GM23338 (cell line): Measurements from ENCODE around the gene RHCG. TPM values are rescaled to one million over a fixed set of nuclear protein-coding genes. Genes with fewer than 3 reads are reported as not detected.

ENCODE experiments used
- ATAC-seq: fragments of 200-7000 bp; cut with Tn5 transposase; 3 replicates; pipeline ENCODE4 v1.9.1; 2020
- DNase-seq: peaks from one replicate; pipeline ENCODE4 v3.0.0-alpha.2; 2015; ENCODE audit warnings: low spot score
- H2AFZ ChIP-seq: fragments of 200-600 bp; sonication (generic); 2 replicates; pipeline ENCODE4 v1.8.0; 2016; ENCODE audit warnings: antibody characterized with exemption, mild to moderate bottlenecking, moderate library complexity
- H3F3A ChIP-seq: fragments of 200-600 bp; sonication (generic); replicated peaks from 2 replicates; pipeline ENCODE4 v1.8.0; 2017; ENCODE audit warnings: antibody characterized with exemption, mixed run types, low read depth
- H3K27ac ChIP-seq: fragments of 200-600 bp; sonication (generic); 2 replicates; pipeline ENCODE4 v1.6.1; 2016; ENCODE audit warnings: low read depth
- H3K27me3 ChIP-seq: fragments of 200-600 bp; sonication (generic); 2 replicates; pipeline ENCODE4 v1.8.0; 2016; ENCODE audit warnings: mild to moderate bottlenecking, mixed run types, moderate library complexity; ENCODE audit not compliant: insufficient read depth
- H3K36me3 ChIP-seq: fragments of 200-600 bp; sonication (generic); 2 replicates; pipeline ENCODE4 v1.8.0; 2016; ENCODE audit warnings: mild to moderate bottlenecking; ENCODE audit not compliant: insufficient read depth
- H3K4me1 ChIP-seq: fragments of 200-600 bp; sonication (generic); 2 replicates; pipeline ENCODE4 v1.8.0; 2016; ENCODE audit warnings: mild to moderate bottlenecking, moderate library complexity; ENCODE audit not compliant: insufficient read depth
- H3K4me2 ChIP-seq: fragments of 200-600 bp; sonication (generic); 2 replicates; pipeline ENCODE4 v1.7.1; 2017; ENCODE audit warnings: mixed run types
- H3K4me3 ChIP-seq: fragments of 200-600 bp; sonication (generic); 2 replicates; pipeline ENCODE4 v1.6.1; 2016; ENCODE audit warnings: mixed run types
- H3K79me2 ChIP-seq: fragments of 200-600 bp; sonication (generic); replicated peaks from 2 replicates; pipeline ENCODE4 v1.8.0; 2017; ENCODE audit warnings: mild to moderate bottlenecking; ENCODE audit not compliant: insufficient read depth
- H3K9me2 ChIP-seq: fragments of 200-600 bp; sonication (generic); 2 replicates; pipeline ENCODE4 v1.8.0; 2017; ENCODE audit not compliant: insufficient read depth
- H4K20me1 ChIP-seq: fragments of 200-600 bp; sonication (generic); replicated peaks from 2 replicates; pipeline ENCODE4 v1.8.0; 2017; ENCODE audit warnings: mild to moderate bottlenecking; ENCODE audit not compliant: insufficient read depth
- H3K27ac Mint-ChIP-seq: 2 replicates; pipeline ENCODE4 v1.8.0; 2020; ENCODE audit warnings: inconsistent platforms, mild to moderate bottlenecking, moderate library complexity, mixed read lengths
- H3K27me3 Mint-ChIP-seq: 3 replicates; pipeline ENCODE4 v1.8.0; 2022; ENCODE audit warnings: low read depth, mild to moderate bottlenecking, moderate library complexity, mixed read lengths, inconsistent platforms; ENCODE audit not compliant: insufficient read depth, poor library complexity
- H3K36me3 Mint-ChIP-seq: 3 replicates; pipeline ENCODE4 v1.8.0; 2021; ENCODE audit warnings: low read depth, mild to moderate bottlenecking, inconsistent platforms, moderate library complexity, mixed read lengths
- H3K4me1 Mint-ChIP-seq: 3 replicates; pipeline ENCODE4 v1.8.0; 2020; ENCODE audit warnings: mild to moderate bottlenecking, inconsistent platforms, mixed read lengths
- H3K4me3 Mint-ChIP-seq: 3 replicates; pipeline ENCODE4 v1.8.0; 2021; ENCODE audit warnings: moderate library complexity, mild to moderate bottlenecking, inconsistent platforms, mixed read lengths
- H3K9me3 Mint-ChIP-seq: 3 replicates; pipeline ENCODE4 v1.8.0; 2020; ENCODE audit warnings: moderate library complexity, mild to moderate bottlenecking, inconsistent platforms, mixed read lengths
- CREB1 ChIP-seq: fragments of 250-450 bp; sonication (Bioruptor Pico); IDR thresholded peaks from 2 replicates; pipeline ENCODE4 v1.5.0; 2020; ENCODE audit warnings: low read depth, mild to moderate bottlenecking, moderate library complexity
- EZH2 ChIP-seq: fragments of 200-600 bp; sonication (generic); IDR thresholded peaks from one replicate; pipeline ENCODE4 v1.8.0; 2017; ENCODE audit warnings: antibody characterized with exemption, mild to moderate bottlenecking, low read depth; ENCODE audit not compliant: unreplicated experiment
- EZH2phosphoT487 ChIP-seq: fragments of 200-600 bp; sonication (generic); IDR thresholded peaks from one replicate; pipeline ENCODE4 v1.8.1; 2018; ENCODE audit warnings: antibody characterized with exemption; ENCODE audit not compliant: unreplicated experiment
- JUNB ChIP-seq: IDR thresholded peaks from one replicate; pipeline ENCODE4 v1.6.1; 2016; ENCODE audit warnings: antibody characterized with exemption; ENCODE audit not compliant: unreplicated experiment
- NANOG ChIP-seq: IDR thresholded peaks from 2 replicates; pipeline ENCODE4 v1.6.1; 2016; ENCODE audit warnings: antibody characterized with exemption, borderline replicate concordance
- POLR2AphosphoS5 ChIP-seq: IDR thresholded peaks from 2 replicates; pipeline ENCODE4 v1.6.1; 2016; ENCODE audit warnings: antibody characterized with exemption, low read depth
- STAT1 ChIP-seq: IDR thresholded peaks from one replicate; pipeline ENCODE4 v1.6.1; 2016; ENCODE audit warnings: antibody characterized with exemption; ENCODE audit not compliant: unreplicated experiment
- ZNF114 ChIP-seq: fragments of 250-450 bp; sonication (Bioruptor Pico); IDR thresholded peaks from 2 replicates; pipeline ENCODE4 v1.5.0; 2020; ENCODE audit warnings: mild to moderate bottlenecking, moderate library complexity
- ZNF331 ChIP-seq: fragments of 250-450 bp; sonication (Bioruptor Pico); IDR thresholded peaks from 2 replicates; pipeline ENCODE4 v1.5.0; 2020; ENCODE audit warnings: low read depth, mild to moderate bottlenecking, moderate library complexity
- polyA plus RNA-seq: library from polyadenylated mRNA; unstranded; fragments of >200 nt; fragmentation: Nextera tagmentation; extraction: Ambion mirVana; gene quantifications from 2 replicates; pipeline ENCODE4 v1.2.1, GENCODE V29; 2016
- total RNA-seq: library from RNA; depleted of rRNA; stranded (reverse); fragments of >200 nt; shearing (Covaris generic); gene quantifications from 2 replicates; pipeline ENCODE4 v1.2.3, GENCODE V29; 2014
- TF ChIP-seq, protein P1 (sequence below): IDR thresholded peaks from 2 replicates; pipeline ENCODE4 v1.6.1; 2016; ENCODE audit warnings: antibody characterized with exemption
- TF ChIP-seq, protein P2 (sequence below): fragments of 250-450 bp; sonication (Bioruptor Pico); IDR thresholded peaks from 2 replicates; pipeline ENCODE4 v1.5.0; 2020; ENCODE audit warnings: mild to moderate bottlenecking, moderate library complexity
- TF ChIP-seq, protein P3 (sequence below), 2 experiments: fragments of 200-600 bp in 1 of 2; sonication (generic) in 1 of 2; conservative IDR thresholded peaks; 2 replicates each; pipeline versions ENCODE4 v1.5.1 to v1.6.1; 2016 to 2017; ENCODE audit warnings: antibody characterized with exemption in 2 of 2, low read depth in 2 of 2, mild to moderate bottlenecking in 2 of 2, moderate library complexity in 1 of 2
- TF ChIP-seq, protein P4 (sequence below): IDR thresholded peaks from one replicate; pipeline ENCODE4 v1.6.1; 2018; ENCODE audit warnings: antibody characterized with exemption; ENCODE audit not compliant: unreplicated experiment

Gene RHCG
- total and polyA plus RNA-seq, 2 experiments from 2014 or later = 0.21 to 0.63 TPM

DNA sequence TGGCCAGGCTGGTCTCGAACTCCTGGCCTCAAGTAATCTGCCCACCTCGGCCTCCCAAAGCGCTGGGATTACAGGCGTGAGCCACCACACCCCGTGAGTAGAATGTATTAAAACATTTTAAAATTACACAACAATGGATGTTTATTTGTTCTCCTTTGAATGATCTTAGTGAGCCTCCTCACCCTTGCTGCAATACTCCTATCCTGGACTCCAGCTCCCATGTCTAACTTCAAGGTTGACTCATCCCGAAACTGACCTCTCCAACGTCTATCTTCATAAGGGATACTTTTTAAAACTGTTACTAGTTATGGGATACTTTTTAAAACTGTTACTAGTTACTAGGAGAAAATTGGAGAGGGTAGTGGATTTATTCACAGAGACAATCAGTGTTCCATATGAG lies 17.8 kb upstream of the RHCG start:
- Histone ChIP-seq H4K20me1 (no peaks in the 10 kb centered on the region), H2AFZ (no peak overlapping the region), H3K36me3 (no peaks in the 10 kb centered on the region), H3F3A (no peaks in the 10 kb centered on the region), H3K4me1 (no peaks in the 10 kb centered on the region), H3K27ac (no peak overlapping the region), H3K4me3 (no peak overlapping the region), H3K27me3 (no peaks in the 10 kb centered on the region), H3K79me2 (no peaks in the 10 kb centered on the region), H3K4me2 (no peak overlapping the region), H3K9me2 (0 out of 2 replicates have a peak, but pooled peaks cover 5% of the 10 kb centered on the region)
- peaks cover 2% of the 10 kb centered on the region for H3K27me3 Mint-ChIP-seq
- ATAC-seq (no peak), DNase-seq (no peak)
- TF ChIP-seq EZH2phosphoT487 (no peak), ZNF114 (CRISPR knock-in tag) (no peak), STAT1 (no peak), POLR2AphosphoS5 (no peak), NANOG (no peak), JUNB (no peak), CREB1 (no peak), EZH2 (no peak), ZNF331 (no peak)
- TF ChIP-seq, protein P1, sequence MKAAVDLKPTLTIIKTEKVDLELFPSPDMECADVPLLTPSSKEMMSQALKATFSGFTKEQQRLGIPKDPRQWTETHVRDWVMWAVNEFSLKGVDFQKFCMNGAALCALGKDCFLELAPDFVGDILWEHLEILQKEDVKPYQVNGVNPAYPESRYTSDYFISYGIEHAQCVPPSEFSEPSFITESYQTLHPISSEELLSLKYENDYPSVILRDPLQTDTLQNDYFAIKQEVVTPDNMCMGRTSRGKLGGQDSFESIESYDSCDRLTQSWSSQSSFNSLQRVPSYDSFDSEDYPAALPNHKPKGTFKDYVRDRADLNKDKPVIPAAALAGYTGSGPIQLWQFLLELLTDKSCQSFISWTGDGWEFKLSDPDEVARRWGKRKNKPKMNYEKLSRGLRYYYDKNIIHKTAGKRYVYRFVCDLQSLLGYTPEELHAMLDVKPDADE = no peak
- TF ChIP-seq, protein P2, sequence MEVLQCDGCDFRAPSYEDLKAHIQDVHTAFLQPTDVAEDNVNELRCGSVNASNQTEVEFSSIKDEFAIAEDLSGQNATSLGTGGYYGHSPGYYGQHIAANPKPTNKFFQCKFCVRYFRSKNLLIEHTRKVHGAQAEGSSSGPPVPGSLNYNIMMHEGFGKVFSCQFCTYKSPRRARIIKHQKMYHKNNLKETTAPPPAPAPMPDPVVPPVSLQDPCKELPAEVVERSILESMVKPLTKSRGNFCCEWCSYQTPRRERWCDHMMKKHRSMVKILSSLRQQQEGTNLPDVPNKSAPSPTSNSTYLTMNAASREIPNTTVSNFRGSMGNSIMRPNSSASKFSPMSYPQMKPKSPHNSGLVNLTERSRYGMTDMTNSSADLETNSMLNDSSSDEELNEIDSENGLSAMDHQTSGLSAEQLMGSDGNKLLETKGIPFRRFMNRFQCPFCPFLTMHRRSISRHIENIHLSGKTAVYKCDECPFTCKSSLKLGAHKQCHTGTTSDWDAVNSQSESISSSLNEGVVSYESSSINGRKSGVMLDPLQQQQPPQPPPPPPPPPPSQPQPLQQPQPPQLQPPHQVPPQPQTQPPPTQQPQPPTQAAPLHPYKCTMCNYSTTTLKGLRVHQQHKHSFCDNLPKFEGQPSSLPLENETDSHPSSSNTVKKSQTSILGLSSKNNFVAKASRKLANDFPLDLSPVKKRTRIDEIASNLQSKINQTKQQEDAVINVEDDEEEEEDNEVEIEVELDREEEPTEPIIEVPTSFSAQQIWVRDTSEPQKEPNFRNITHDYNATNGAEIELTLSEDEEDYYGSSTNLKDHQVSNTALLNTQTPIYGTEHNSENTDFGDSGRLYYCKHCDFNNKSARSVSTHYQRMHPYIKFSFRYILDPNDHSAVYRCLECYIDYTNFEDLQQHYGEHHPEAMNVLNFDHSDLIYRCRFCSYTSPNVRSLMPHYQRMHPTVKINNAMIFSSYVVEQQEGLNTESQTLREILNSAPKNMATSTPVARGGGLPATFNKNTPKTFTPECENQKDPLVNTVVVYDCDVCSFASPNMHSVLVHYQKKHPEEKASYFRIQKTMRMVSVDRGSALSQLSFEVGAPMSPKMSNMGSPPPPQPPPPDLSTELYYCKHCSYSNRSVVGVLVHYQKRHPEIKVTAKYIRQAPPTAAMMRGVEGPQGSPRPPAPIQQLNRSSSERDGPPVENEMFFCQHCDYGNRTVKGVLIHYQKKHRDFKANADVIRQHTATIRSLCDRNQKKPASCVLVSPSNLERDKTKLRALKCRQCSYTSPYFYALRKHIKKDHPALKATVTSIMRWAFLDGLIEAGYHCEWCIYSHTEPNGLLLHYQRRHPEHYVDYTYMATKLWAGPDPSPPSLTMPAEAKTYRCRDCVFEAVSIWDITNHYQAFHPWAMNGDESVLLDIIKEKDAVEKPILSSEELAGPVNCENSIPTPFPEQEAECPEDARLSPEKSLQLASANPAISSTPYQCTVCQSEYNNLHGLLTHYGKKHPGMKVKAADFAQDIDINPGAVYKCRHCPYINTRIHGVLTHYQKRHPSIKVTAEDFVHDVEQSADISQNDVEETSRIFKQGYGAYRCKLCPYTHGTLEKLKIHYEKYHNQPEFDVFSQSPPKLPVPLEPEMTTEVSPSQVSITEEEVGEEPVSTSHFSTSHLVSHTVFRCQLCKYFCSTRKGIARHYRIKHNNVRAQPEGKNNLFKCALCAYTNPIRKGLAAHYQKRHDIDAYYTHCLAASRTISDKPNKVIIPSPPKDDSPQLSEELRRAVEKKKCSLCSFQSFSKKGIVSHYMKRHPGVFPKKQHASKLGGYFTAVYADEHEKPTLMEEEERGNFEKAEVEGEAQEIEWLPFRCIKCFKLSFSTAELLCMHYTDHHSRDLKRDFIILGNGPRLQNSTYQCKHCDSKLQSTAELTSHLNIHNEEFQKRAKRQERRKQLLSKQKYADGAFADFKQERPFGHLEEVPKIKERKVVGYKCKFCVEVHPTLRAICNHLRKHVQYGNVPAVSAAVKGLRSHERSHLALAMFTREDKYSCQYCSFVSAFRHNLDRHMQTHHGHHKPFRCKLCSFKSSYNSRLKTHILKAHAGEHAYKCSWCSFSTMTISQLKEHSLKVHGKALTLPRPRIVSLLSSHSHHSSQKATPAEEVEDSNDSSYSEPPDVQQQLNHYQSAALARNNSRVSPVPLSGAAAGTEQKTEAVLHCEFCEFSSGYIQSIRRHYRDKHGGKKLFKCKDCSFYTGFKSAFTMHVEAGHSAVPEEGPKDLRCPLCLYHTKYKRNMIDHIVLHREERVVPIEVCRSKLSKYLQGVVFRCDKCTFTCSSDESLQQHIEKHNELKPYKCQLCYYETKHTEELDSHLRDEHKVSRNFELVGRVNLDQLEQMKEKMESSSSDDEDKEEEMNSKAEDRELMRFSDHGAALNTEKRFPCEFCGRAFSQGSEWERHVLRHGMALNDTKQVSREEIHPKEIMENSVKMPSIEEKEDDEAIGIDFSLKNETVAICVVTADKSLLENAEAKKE (CRISPR knock-in tag) = no peak
- TF ChIP-seq, protein P3, sequence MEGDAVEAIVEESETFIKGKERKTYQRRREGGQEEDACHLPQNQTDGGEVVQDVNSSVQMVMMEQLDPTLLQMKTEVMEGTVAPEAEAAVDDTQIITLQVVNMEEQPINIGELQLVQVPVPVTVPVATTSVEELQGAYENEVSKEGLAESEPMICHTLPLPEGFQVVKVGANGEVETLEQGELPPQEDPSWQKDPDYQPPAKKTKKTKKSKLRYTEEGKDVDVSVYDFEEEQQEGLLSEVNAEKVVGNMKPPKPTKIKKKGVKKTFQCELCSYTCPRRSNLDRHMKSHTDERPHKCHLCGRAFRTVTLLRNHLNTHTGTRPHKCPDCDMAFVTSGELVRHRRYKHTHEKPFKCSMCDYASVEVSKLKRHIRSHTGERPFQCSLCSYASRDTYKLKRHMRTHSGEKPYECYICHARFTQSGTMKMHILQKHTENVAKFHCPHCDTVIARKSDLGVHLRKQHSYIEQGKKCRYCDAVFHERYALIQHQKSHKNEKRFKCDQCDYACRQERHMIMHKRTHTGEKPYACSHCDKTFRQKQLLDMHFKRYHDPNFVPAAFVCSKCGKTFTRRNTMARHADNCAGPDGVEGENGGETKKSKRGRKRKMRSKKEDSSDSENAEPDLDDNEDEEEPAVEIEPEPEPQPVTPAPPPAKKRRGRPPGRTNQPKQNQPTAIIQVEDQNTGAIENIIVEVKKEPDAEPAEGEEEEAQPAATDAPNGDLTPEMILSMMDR (conservative IDR thresholded peaks at IDR 0.05; ENCODE audit: low read depth in 2 of 2) = no peak
- TF ChIP-seq, protein P4, sequence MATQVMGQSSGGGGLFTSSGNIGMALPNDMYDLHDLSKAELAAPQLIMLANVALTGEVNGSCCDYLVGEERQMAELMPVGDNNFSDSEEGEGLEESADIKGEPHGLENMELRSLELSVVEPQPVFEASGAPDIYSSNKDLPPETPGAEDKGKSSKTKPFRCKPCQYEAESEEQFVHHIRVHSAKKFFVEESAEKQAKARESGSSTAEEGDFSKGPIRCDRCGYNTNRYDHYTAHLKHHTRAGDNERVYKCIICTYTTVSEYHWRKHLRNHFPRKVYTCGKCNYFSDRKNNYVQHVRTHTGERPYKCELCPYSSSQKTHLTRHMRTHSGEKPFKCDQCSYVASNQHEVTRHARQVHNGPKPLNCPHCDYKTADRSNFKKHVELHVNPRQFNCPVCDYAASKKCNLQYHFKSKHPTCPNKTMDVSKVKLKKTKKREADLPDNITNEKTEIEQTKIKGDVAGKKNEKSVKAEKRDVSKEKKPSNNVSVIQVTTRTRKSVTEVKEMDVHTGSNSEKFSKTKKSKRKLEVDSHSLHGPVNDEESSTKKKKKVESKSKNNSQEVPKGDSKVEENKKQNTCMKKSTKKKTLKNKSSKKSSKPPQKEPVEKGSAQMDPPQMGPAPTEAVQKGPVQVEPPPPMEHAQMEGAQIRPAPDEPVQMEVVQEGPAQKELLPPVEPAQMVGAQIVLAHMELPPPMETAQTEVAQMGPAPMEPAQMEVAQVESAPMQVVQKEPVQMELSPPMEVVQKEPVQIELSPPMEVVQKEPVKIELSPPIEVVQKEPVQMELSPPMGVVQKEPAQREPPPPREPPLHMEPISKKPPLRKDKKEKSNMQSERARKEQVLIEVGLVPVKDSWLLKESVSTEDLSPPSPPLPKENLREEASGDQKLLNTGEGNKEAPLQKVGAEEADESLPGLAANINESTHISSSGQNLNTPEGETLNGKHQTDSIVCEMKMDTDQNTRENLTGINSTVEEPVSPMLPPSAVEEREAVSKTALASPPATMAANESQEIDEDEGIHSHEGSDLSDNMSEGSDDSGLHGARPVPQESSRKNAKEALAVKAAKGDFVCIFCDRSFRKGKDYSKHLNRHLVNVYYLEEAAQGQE = no peak
- H3K4me1 Mint-ChIP-seq = no peaks in the 10 kb centered on the region
- H3K4me3 Mint-ChIP-seq = no peak overlapping the region
- no peaks in the 10 kb centered on the region for H3K36me3 Mint-ChIP-seq
- H3K9me3 Mint-ChIP-seq = no peaks in the 10 kb centered on the region
- no peak overlapping the region for H3K27ac Mint-ChIP-seq
